WTC11 (cell line): ENCODE data around the gene UGT1A5. TPM values are rescaled to one million over a fixed set of nuclear protein-coding genes. Genes with fewer than 3 reads are reported as not detected.
A peak's percentile ranks its signal among the peaks of the same experiment; 100 is the strongest.
"Not testable (repeated sequence)": the region's sequence is repeated elsewhere in the genome, so short reads cannot be mapped to it uniquely, and the experiment has no call there.

Source experiments
- ATAC-seq: fragments of 200-7000 bp; cut with Tn5 transposase; 2 replicates; pipeline ENCODE4 v1.10.0; 2021; ENCODE audit warnings: mild to moderate bottlenecking, moderate library complexity
- CTCF ChIA-PET: fragments of 300-600 bp; sonication (Branson Sonifier 250); formaldehyde crosslinking; loops from one replicate; lab custom pipeline; 2021; ENCODE audit warnings: antibody characterized with exemption; lab: Charles Lee
- POLR2A ChIA-PET: fragments of 350-600 bp; sonication (Branson Sonifier 250); formaldehyde crosslinking; loops from one replicate; lab custom pipeline; 2021; ENCODE audit warnings: antibody characterized with exemption; lab: Charles Lee
- DNase-seq: peaks from one replicate; pipeline ENCODE4 v3.0.0; 2021; ENCODE audit warnings: low spot score
- H3K27ac Mint-ChIP-seq: 2 replicates; pipeline ENCODE4 v1.8.0; 2021; ENCODE audit warnings: mixed read lengths
- H3K27me3 Mint-ChIP-seq: 2 replicates; pipeline ENCODE4 v1.8.0; 2021; ENCODE audit warnings: low read depth, mild to moderate bottlenecking, moderate library complexity, mixed read lengths
- H3K36me3 Mint-ChIP-seq: 2 replicates; pipeline ENCODE4 v1.8.0; 2021; ENCODE audit warnings: mixed read lengths
- H3K4me1 Mint-ChIP-seq: 2 replicates; pipeline ENCODE4 v1.8.0; 2022; ENCODE audit warnings: mixed read lengths
- H3K4me3 Mint-ChIP-seq: 2 replicates; pipeline ENCODE4 v1.8.0; 2021; ENCODE audit warnings: mild to moderate bottlenecking, moderate library complexity, mixed read lengths
- H3K9me3 Mint-ChIP-seq: 2 replicates; pipeline ENCODE4 v1.8.0; 2021; ENCODE audit warnings: mixed read lengths
- AFF4 ChIP-seq: sonication (generic); formaldehyde crosslinking; IDR thresholded peaks from 2 replicates; pipeline ENCODE4 v1.8.1; 2023; ENCODE audit warnings: mild to moderate bottlenecking, missing genetic modification reagents, borderline replicate concordance
- ATF6 ChIP-seq: sonication (generic); formaldehyde crosslinking; IDR thresholded peaks from 2 replicates; pipeline ENCODE4 v1.8.1; 2023; ENCODE audit warnings: mild to moderate bottlenecking, missing genetic modification reagents
- CTCF ChIP-seq: fragments of 200-600 bp; IDR thresholded peaks from 2 replicates; pipeline ENCODE4 v1.8.0; 2022; ENCODE audit warnings: antibody characterized with exemption
- E2F5 ChIP-seq: sonication (generic); formaldehyde crosslinking; IDR thresholded peaks from 2 replicates; pipeline ENCODE4 v1.8.1; 2022; ENCODE audit warnings: mild to moderate bottlenecking, moderate library complexity, missing genetic modification reagents
- FOXP4 ChIP-seq: sonication (generic); formaldehyde crosslinking; IDR thresholded peaks from 2 replicates; pipeline ENCODE4 v1.8.0; 2022; ENCODE audit warnings: mild to moderate bottlenecking, missing genetic modification reagents
- GRHL2 ChIP-seq: fragments of 250-450 bp; sonication (Bioruptor Pico); IDR thresholded peaks from 2 replicates; pipeline ENCODE4 v1.8.0; 2022; ENCODE audit warnings: mild to moderate bottlenecking, moderate library complexity; ENCODE audit not compliant: insufficient replicate concordance, severe bottlenecking
- KAT7 ChIP-seq: sonication (generic); formaldehyde crosslinking; IDR thresholded peaks from 2 replicates; pipeline ENCODE4 v1.8.1; 2023; ENCODE audit warnings: missing genetic modification reagents, mild to moderate bottlenecking, borderline replicate concordance
- NFATC4 ChIP-seq: fragments of 250-450 bp; sonication (Bioruptor Pico); IDR thresholded peaks from 2 replicates; pipeline ENCODE4 v1.9.0; 2021; ENCODE audit warnings: mild to moderate bottlenecking
- NFE2L1 ChIP-seq: sonication (generic); formaldehyde crosslinking; IDR thresholded peaks from 2 replicates; pipeline ENCODE4 v1.8.1; 2023; ENCODE audit warnings: missing genetic modification reagents
- NR3C1 ChIP-seq: sonication (generic); formaldehyde crosslinking; conservative IDR thresholded peaks from 2 replicates; pipeline ENCODE4 v1.8.1; 2023; ENCODE audit warnings: low read depth, mild to moderate bottlenecking, missing genetic modification reagents
- OVOL2 ChIP-seq: fragments of 250-450 bp; sonication (Bioruptor Pico); IDR thresholded peaks from 2 replicates; pipeline ENCODE4 v1.9.0; 2021; ENCODE audit warnings: mild to moderate bottlenecking, borderline replicate concordance
- PRRX2 ChIP-seq: fragments of 250-450 bp; sonication (Bioruptor Pico); IDR thresholded peaks from 2 replicates; pipeline ENCODE4 v1.8.0; 2021; ENCODE audit warnings: mild to moderate bottlenecking
- RELA ChIP-seq: sonication (generic); formaldehyde crosslinking; IDR thresholded peaks from 2 replicates; pipeline ENCODE4 v1.8.1; 2022; ENCODE audit warnings: missing genetic modification reagents, mild to moderate bottlenecking, borderline replicate concordance
- SMAD4 ChIP-seq: sonication (generic); formaldehyde crosslinking; IDR thresholded peaks from 2 replicates; pipeline ENCODE4 v1.8.0; 2022; ENCODE audit warnings: mild to moderate bottlenecking, missing genetic modification reagents
- TEAD1 ChIP-seq: sonication (generic); formaldehyde crosslinking; IDR thresholded peaks from 2 replicates; pipeline ENCODE4 v1.8.0; 2022; ENCODE audit warnings: mild to moderate bottlenecking, missing genetic modification reagents
- ZMAT4 ChIP-seq: fragments of 250-450 bp; sonication (Bioruptor Pico); IDR thresholded peaks from 2 replicates; pipeline ENCODE4 v1.9.0; 2021; ENCODE audit warnings: mild to moderate bottlenecking
- ZNF121 ChIP-seq: sonication (generic); formaldehyde crosslinking; IDR thresholded peaks from 2 replicates; pipeline ENCODE4 v1.8.0; 2023; ENCODE audit warnings: missing genetic modification reagents
- ZNF416 ChIP-seq: fragments of 250-450 bp; sonication (Bioruptor Pico); IDR thresholded peaks from 2 replicates; pipeline ENCODE4 v1.9.0; 2021; ENCODE audit warnings: mild to moderate bottlenecking, inconsistent platforms
- ZNF512 ChIP-seq: sonication (generic); formaldehyde crosslinking; IDR thresholded peaks from 2 replicates; pipeline ENCODE4 v1.8.1; 2022; ENCODE audit warnings: missing genetic modification reagents, borderline replicate concordance
- ZNF671 ChIP-seq: fragments of 250-450 bp; sonication (Bioruptor Pico); IDR thresholded peaks from 2 replicates; pipeline ENCODE4 v1.8.0; 2021; ENCODE audit warnings: mild to moderate bottlenecking
- total RNA-seq: library from RNA; stranded (reverse); gene quantifications from 3 replicates; pipeline ENCODE4 v1.2.3, GENCODE V29; 2021

Gene UGT1A5
- total RNA-seq, 1 experiment from 2014 or later: not detected

GRCh38 chr2:233700028-233700635 lies 12.6 kb upstream of the UGT1A5 start:
- ChIA-PET POLR2A (no interaction called here), CTCF (interaction anchor here (1.6 kb wide), 1 partner anchor 12 kb away, joined by 7 read pairs; the partner anchor contains the start of gene UGT1A5)
- peaks cover 7% of the 10 kb centered on the region; the same call in 1 of the 2 replicates for H3K4me1 Mint-ChIP-seq
- H3K9me3 Mint-ChIP-seq: no peaks in the 10 kb centered on the region
- DNase-seq (no peak), ATAC-seq (peak; percentile 67)
- H3K27ac Mint-ChIP-seq: 0 out of 2 replicates have a peak overlapping the region, but pooled peaks have one; percentile 38
- TF ChIP-seq NFATC4 (CRISPR knock-in tag) (no peak), AFF4 (no peak), NFE2L1 (CRISPR knock-in tag) (0 out of 2 replicates have a peak, but pooled peaks have one; percentile 54), ZNF121 (CRISPR knock-in tag) (no peak), CTCF (no peak), E2F5 (CRISPR knock-in tag) (no peak), RELA (no peak)
- no peak overlapping the region for H3K4me3 Mint-ChIP-seq
- H3K36me3 Mint-ChIP-seq: no peaks in the 10 kb centered on the region
- no peaks in the 10 kb centered on the region for H3K27me3 Mint-ChIP-seq

GRCh38 chr2:233700842-233701241 lies 11.9 kb upstream of the UGT1A5 start:
- H3K9me3 Mint-ChIP-seq, POLR2A ChIA-PET, H3K4me3 Mint-ChIP-seq, DNase-seq, H3K27me3 Mint-ChIP-seq, H3K27ac Mint-ChIP-seq, CTCF ChIA-PET, H3K4me1 Mint-ChIP-seq, ATAC-seq, H3K36me3 Mint-ChIP-seq: not testable (repeated sequence)

- Mint-ChIP-seq H3K27ac (no peak overlapping the region), H3K9me3 (no peaks in the 10 kb centered on the region), H3K4me1 (peaks cover 7% of the 10 kb centered on the region; the same call in 1 of the 2 replicates), H3K36me3 (no peaks in the 10 kb centered on the region), H3K27me3 (no peaks in the 10 kb centered on the region), H3K4me3 (no peak overlapping the region)
- DNase-seq: no peak
- CTCF ChIA-PET: no interaction called here
- no peak for ATAC-seq
- POLR2A ChIA-PET: no interaction called here
- TF ChIP-seq NFE2L1 (CRISPR knock-in tag) (no peak), ZNF671 (no peak), OVOL2 (CRISPR knock-in tag) (no peak), PRRX2 (CRISPR knock-in tag) (no peak), SMAD4 (CRISPR knock-in tag) (no peak), GRHL2 (no peak), TEAD1 (no peak), KAT7 (CRISPR knock-in tag) (no peak), FOXP4 (CRISPR knock-in tag) (no peak), ZNF512 (CRISPR knock-in tag) (no peak), RELA (no peak), ZNF416 (no peak), ATF6 (CRISPR knock-in tag) (no peak), NR3C1 (no peak), ZMAT4 (CRISPR knock-in tag) (no peak)
Measured at GRCh38 chr2:233702238-233702637, 10.5 kb upstream of the UGT1A5 start.
